ENCODE data around the gene SPANXN4.

The SPANXN4 gene

GRCh38 chrX:143017272-143017671 is 8.5 kb upstream of the SPANXN4 start:
- Histone ChIP-seq H3K4me3 (IDR thresholded peaks at IDR 0.05; ENCODE audit: insufficient read depth, low read depth, low read length) (no peak overlapping the region), H3K79me2 (ENCODE audit: insufficient read depth, low read depth) (no peaks in the 10 kb centered on the region), H2AFZ (ENCODE audit: low read depth) (no peak overlapping the region), H3K4me1 (ENCODE audit: low read depth, poor library complexity, severe bottlenecking) (no peaks in the 10 kb centered on the region), H3K27ac (no peak overlapping the region), H4K20me1 (ENCODE audit: insufficient read depth) (no peaks in the 10 kb centered on the region), H3K4me2 (no peak overlapping the region), H3K27me3 (ENCODE audit: insufficient read depth, low read depth) (no peaks in the 10 kb centered on the region), H3K9ac (no peak overlapping the region), H3K36me3 (ENCODE audit: insufficient read depth) (no peaks in the 10 kb centered on the region)
- no peak for TF ChIP-seq CTCF (conservative IDR thresholded peaks at IDR 0.05; ENCODE audit: low read depth, low read length)

GRCh38 chrX:143027275-143027674 is 1.5 kb downstream of the SPANXN4 start:
- no peak overlapping the region for H3K4me3 ChIP-seq (IDR thresholded peaks at IDR 0.05; ENCODE audit: insufficient read depth, low read depth, low read length)
- no peak overlapping the region for H3K9ac ChIP-seq
- no peaks in the 10 kb centered on the region for H3K27me3 ChIP-seq (ENCODE audit: insufficient read depth, low read depth)
- no peak overlapping the region for H3K4me2 ChIP-seq
- H3K27ac ChIP-seq, result no peak overlapping the region
- H3K4me1 ChIP-seq (ENCODE audit: low read depth, poor library complexity, severe bottlenecking), result no peaks in the 10 kb centered on the region
- no peak overlapping the region for H2AFZ ChIP-seq (ENCODE audit: low read depth)
- TF ChIP-seq CTCF (conservative IDR thresholded peaks at IDR 0.05; ENCODE audit: low read depth, low read length), result no peak
- H3K79me2 ChIP-seq (ENCODE audit: insufficient read depth, low read depth), result no peaks in the 10 kb centered on the region
- H4K20me1 ChIP-seq (ENCODE audit: insufficient read depth), result no peaks in the 10 kb centered on the region
- no peaks in the 10 kb centered on the region for H3K36me3 ChIP-seq (ENCODE audit: insufficient read depth)

GRCh38 chrX:143047511-143047910 is 21.8 kb downstream of the SPANXN4 start:
- Histone ChIP-seq H3K4me2 (no peak overlapping the region), H4K20me1 (ENCODE audit: insufficient read depth) (no peaks in the 10 kb centered on the region), H3K27me3 (ENCODE audit: insufficient read depth, low read depth) (no peaks in the 10 kb centered on the region), H3K9ac (no peak overlapping the region), H3K4me1 (ENCODE audit: low read depth, poor library complexity, severe bottlenecking) (no peaks in the 10 kb centered on the region), H3K27ac (no peak overlapping the region), H3K4me3 (IDR thresholded peaks at IDR 0.05; ENCODE audit: insufficient read depth, low read depth, low read length) (no peak overlapping the region), H2AFZ (ENCODE audit: low read depth) (no peak overlapping the region), H3K36me3 (ENCODE audit: insufficient read depth) (no peaks in the 10 kb centered on the region), H3K79me2 (ENCODE audit: insufficient read depth, low read depth) (no peaks in the 10 kb centered on the region)
- TF ChIP-seq CTCF (conservative IDR thresholded peaks at IDR 0.05; ENCODE audit: low read depth, low read length), result no peak

- H3K27ac ChIP-seq, result no peak overlapping the region
- H3K9ac ChIP-seq, result no peak overlapping the region
- no peaks in the 10 kb centered on the region for H3K4me1 ChIP-seq (ENCODE audit: low read depth, poor library complexity, severe bottlenecking)
- no peak overlapping the region for H3K4me3 ChIP-seq (IDR thresholded peaks at IDR 0.05; ENCODE audit: insufficient read depth, low read depth, low read length)
- no peaks in the 10 kb centered on the region for H3K36me3 ChIP-seq (ENCODE audit: insufficient read depth)
- no peak overlapping the region for H2AFZ ChIP-seq (ENCODE audit: low read depth)
- TF ChIP-seq CTCF (conservative IDR thresholded peaks at IDR 0.05; ENCODE audit: low read depth, low read length), result no peak
- no peak overlapping the region for H3K4me2 ChIP-seq
- H3K27me3 ChIP-seq (ENCODE audit: insufficient read depth, low read depth), result no peaks in the 10 kb centered on the region
- no peaks in the 10 kb centered on the region for H4K20me1 ChIP-seq (ENCODE audit: insufficient read depth)
- no peaks in the 10 kb centered on the region for H3K79me2 ChIP-seq (ENCODE audit: insufficient read depth, low read depth)
Measured at GRCh38 chrX:143058120-143058519, 32.4 kb downstream of the SPANXN4 start.

All from KMS-11 (cell line).